Mesendoderm (in vitro differentiated cells): ENCODE measurements around the gene CTSC.

Source experiments
- DNase-seq: peaks from one replicate; pipeline ENCODE4 v3.0.0; 2013
- H2AK5ac ChIP-seq: 2 replicates; pipeline ENCODE4 v1.6.1; 2013; ENCODE audit warnings: low read length, inconsistent platforms
- H2BK120ac ChIP-seq: 2 replicates; pipeline ENCODE4 v1.6.1; 2013; ENCODE audit warnings: low read depth, mild to moderate bottlenecking, low read length, moderate library complexity, mixed read lengths
- H2BK15ac ChIP-seq: replicated peaks from 2 replicates; pipeline ENCODE4 v1.6.1; 2013; ENCODE audit warnings: low read depth, mild to moderate bottlenecking, moderate library complexity
- H2BK5ac ChIP-seq: 2 replicates; pipeline ENCODE4 v1.6.1; 2013; ENCODE audit warnings: low read length, inconsistent platforms
- H3K18ac ChIP-seq: 2 replicates; pipeline ENCODE4 v1.6.1; 2013; ENCODE audit warnings: mild to moderate bottlenecking, low read length, mixed read lengths
- H3K23ac ChIP-seq: one replicate; pipeline ENCODE4 v1.6.1; 2013; ENCODE audit warnings: low read length
- H3K27ac ChIP-seq: 2 replicates; pipeline ENCODE4 v1.5.1; 2013; ENCODE audit warnings: low read depth, mild to moderate bottlenecking, inconsistent platforms, low read length, moderate library complexity
- H3K27me3 ChIP-seq: 2 replicates; pipeline ENCODE4 v1.6.1; 2013; ENCODE audit warnings: low read length, control low read depth, mild to moderate bottlenecking, inconsistent platforms; ENCODE audit not compliant: insufficient read depth, poor library complexity
- H3K36me3 ChIP-seq: 2 replicates; pipeline ENCODE4 v1.6.1; 2013; ENCODE audit warnings: low read length, inconsistent platforms; ENCODE audit not compliant: control insufficient read depth, insufficient read depth
- H3K4ac ChIP-seq: one replicate; pipeline ENCODE4 v1.6.1; 2013; ENCODE audit warnings: low read depth, mild to moderate bottlenecking, low read length, moderate library complexity
- H3K4me1 ChIP-seq: 2 replicates; pipeline ENCODE4 v1.6.1; 2013; ENCODE audit warnings: low read depth, low read length, inconsistent platforms; ENCODE audit not compliant: control insufficient read depth
- H3K4me2 ChIP-seq: 2 replicates; pipeline ENCODE4 v1.6.1; 2013; ENCODE audit warnings: low read length
- H3K4me3 ChIP-seq: 2 replicates; pipeline ENCODE4 v1.5.1; 2013; ENCODE audit warnings: mild to moderate bottlenecking, low read length
- H3K56ac ChIP-seq: one replicate; pipeline ENCODE4 v1.6.1; 2013; ENCODE audit warnings: low read length
- H3K79me1 ChIP-seq: 2 replicates; pipeline ENCODE4 v1.6.1; 2013; ENCODE audit warnings: low read length, inconsistent platforms
- H3K79me2 ChIP-seq: 2 replicates; pipeline ENCODE4 v1.6.1; 2013; ENCODE audit warnings: mild to moderate bottlenecking, low read length; ENCODE audit not compliant: control insufficient read depth, insufficient read depth
- H3K9ac ChIP-seq: 2 replicates; pipeline ENCODE4 v1.6.1; 2013; ENCODE audit warnings: low read length, inconsistent platforms
- H4K5ac ChIP-seq: one replicate; pipeline ENCODE4 v1.6.1; 2013; ENCODE audit warnings: low read length
- H4K8ac ChIP-seq: one replicate; pipeline ENCODE4 v1.6.1; 2013; ENCODE audit warnings: low read depth, mild to moderate bottlenecking, control low read depth, low read length, moderate library complexity
- WGBS: extraction: QIAGEN DNeasy Blood & Tissue Kit; methylation state at CpG from one replicate; pipeline ENCODE4 v1.1.7; 2013; ENCODE audit warnings: low lambda C conversion rate, missing lambda C conversion rate; ENCODE audit not compliant: insufficient coverage; ENCODE audit errors: extremely low coverage; 5-methylcytosine and 5-hydroxymethylcytosine counted together

The CTSC gene

DNA sequence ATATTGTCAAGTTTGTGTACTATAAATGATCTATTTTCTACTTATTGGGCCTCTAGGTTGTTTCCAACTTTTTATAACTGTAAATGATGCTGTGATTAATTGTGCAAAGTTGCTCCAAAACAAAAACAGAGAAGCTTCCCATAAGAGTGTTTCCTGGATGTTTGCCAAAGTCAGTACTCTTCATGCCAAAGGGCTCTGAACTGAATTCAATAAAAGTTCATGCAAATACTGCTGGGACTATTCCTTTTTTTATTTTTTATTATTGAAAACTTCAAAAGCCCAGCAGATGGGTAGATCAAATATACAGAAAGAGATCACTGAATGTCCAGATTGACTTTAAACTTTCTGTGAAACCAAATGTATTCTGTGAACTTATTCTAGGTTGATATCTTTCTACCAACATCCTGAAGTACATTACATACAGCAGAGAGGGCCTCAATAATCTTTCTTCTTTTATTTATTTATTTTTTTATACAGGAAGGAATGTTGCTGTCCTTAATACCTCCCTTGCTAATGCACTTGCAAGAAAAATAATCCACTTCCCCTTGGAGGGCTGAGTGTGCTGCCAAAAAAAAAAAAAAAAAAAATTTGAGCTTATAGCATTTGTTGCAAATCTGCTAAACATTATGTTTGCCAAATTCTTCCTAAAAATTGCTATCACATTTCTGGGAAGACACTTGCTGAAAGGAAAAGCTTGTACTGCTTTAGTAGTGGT is 53.0 kb downstream of the CTSC start:
- Histone ChIP-seq H3K4ac (no peak overlapping the region), H3K27me3 (no peaks in the 10 kb centered on the region), H4K5ac (no peak overlapping the region), H3K4me1 (peaks cover 2% of the 10 kb centered on the region), H2AK5ac (no peak overlapping the region), H3K4me2 (no peak overlapping the region), H3K56ac (no peak overlapping the region), H3K4me3 (no peak overlapping the region), H2BK15ac (no peak overlapping the region), H3K18ac (no peak overlapping the region), H4K8ac (no peak overlapping the region), H2BK5ac (no peak overlapping the region), H3K79me2 (no peaks in the 10 kb centered on the region), H3K9ac (no peak overlapping the region), H2BK120ac (no peak overlapping the region), H3K23ac (no peak overlapping the region), H3K27ac (no peak overlapping the region), H3K79me1 (no peaks in the 10 kb centered on the region), H3K36me3 (no peaks in the 10 kb centered on the region)
- DNase-seq, result no peak

DNA sequence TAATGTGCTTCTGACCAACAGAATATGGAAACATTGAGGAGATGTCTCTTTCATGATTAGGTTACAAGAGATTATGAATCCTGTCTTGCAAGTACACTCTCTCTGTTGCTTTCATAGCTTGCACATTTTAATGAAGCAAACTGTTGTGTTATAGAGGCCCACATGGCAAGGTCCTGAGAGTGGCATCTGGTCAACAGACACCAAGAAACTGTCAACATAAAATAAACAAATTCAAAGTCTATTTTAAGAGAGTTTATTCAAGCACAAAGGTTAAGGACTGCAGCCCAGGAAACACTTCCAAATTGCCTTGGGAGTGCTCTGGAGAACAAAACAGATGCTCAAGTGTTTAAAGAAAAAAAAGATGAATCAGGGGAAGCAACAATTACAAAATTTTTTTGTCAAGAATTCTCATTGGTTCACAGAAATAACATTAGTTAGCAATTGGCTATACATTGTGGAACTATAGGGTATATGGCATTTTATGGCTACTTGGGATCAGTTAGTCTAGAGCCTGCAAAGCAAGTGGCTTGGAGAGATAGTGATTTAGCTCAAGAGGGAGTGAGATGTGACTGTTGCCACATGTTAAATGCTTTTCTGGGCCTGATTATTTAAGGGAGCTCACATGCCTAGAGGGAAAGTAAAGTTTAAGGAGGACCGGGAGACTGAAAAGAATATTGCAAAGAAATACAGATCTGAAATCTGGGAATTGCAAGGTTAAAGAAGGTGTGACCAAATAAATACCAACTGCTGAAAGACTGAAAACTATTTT is 54.6 kb downstream of the CTSC start:
- H3K4me2 ChIP-seq, result no peak overlapping the region
- H3K4ac ChIP-seq, result no peak overlapping the region
- H3K23ac ChIP-seq, result no peak overlapping the region
- no peak overlapping the region for H2BK15ac ChIP-seq
- no peak overlapping the region for H3K18ac ChIP-seq
- H3K4me3 ChIP-seq, result no peak overlapping the region
- no peak overlapping the region for H4K5ac ChIP-seq
- peaks cover 2% of the 10 kb centered on the region for H3K4me1 ChIP-seq
- H2BK120ac ChIP-seq, result no peak overlapping the region
- no peak overlapping the region for H3K9ac ChIP-seq
- WGBS, result no CpG with 5 or more reads among the region's 1 CpG
- no peak overlapping the region for H2AK5ac ChIP-seq
- H3K27ac ChIP-seq, result no peak overlapping the region
- H3K79me2 ChIP-seq, result no peaks in the 10 kb centered on the region
- H3K27me3 ChIP-seq, result no peaks in the 10 kb centered on the region
- H3K79me1 ChIP-seq, result no peaks in the 10 kb centered on the region
- H3K56ac ChIP-seq, result no peak overlapping the region
- peak; percentile 7 for DNase-seq
- H4K8ac ChIP-seq, result no peak overlapping the region
- H2BK5ac ChIP-seq, result no peak overlapping the region
- no peaks in the 10 kb centered on the region for H3K36me3 ChIP-seq

DNA sequence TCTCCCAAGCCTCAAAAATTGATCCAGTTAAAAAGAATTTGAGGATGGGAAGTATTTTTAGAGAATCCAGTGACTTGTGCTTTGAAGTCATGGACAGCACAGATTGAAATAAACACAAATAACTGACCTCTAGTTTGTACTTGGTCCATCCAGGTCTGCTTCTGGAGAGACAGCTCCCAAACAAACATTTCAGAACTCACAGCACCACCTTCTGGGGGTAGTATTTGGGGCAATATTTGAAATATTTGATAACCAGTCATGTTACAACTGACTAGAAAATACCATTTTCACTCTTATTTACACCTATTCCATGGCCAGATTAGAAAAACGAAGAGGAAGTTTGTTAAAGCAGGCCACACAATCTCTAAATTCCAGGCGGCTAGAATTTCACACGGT is 56.2 kb downstream of the CTSC start:
- peak; percentile 60 for DNase-seq
- H4K5ac ChIP-seq, result no peak overlapping the region
- no peaks in the 10 kb centered on the region for H3K79me1 ChIP-seq
- H3K27ac ChIP-seq, result no peak overlapping the region
- no peak overlapping the region for H2AK5ac ChIP-seq
- H2BK120ac ChIP-seq, result no peak overlapping the region
- H2BK5ac ChIP-seq, result no peak overlapping the region
- H3K4me2 ChIP-seq, result no peak overlapping the region
- H3K27me3 ChIP-seq, result no peaks in the 10 kb centered on the region
- no peak overlapping the region for H3K56ac ChIP-seq
- no peak overlapping the region for H3K9ac ChIP-seq
- H3K36me3 ChIP-seq, result no peaks in the 10 kb centered on the region
- peaks cover 2% of the 10 kb centered on the region for H3K4me1 ChIP-seq
- no peaks in the 10 kb centered on the region for H3K79me2 ChIP-seq
- no peak overlapping the region for H3K18ac ChIP-seq
- H3K4me3 ChIP-seq, result no peak overlapping the region
- no CpG with 5 or more reads among the region's 3 CpGs for WGBS
- no peak overlapping the region for H3K4ac ChIP-seq
- H2BK15ac ChIP-seq, result no peak overlapping the region
- no peak overlapping the region for H4K8ac ChIP-seq
- H3K23ac ChIP-seq, result no peak overlapping the region

DNA sequence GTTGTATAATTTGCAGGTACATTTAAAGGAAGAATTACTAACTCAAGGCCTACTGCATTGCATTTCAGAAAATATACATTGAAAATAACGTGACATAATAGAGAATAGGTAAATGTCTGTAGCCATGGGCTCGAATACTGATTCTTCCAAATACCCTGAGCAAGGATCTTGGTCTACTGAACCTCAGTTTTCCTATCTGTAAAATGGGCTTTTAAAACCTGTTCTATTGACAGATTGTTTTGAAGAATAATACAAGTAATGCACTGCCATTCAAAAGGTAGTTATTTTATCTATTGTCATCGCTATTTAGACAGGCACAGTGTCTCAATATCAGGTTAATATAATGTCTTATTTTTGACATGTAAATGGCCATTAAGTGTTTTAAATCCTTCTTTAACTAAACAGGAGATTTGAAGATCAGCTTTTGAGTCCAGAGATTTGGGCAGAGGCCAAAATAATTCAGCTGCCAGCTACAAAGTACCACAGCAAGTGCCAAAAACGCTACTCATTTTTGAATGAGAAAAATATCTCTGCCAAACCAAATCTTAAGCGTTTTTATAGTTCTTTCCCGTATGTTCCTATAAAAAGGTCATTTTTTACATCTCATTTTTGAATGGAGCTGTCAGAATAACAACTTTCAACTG is 56.7 kb downstream of the CTSC start:
- no peak overlapping the region for H2BK15ac ChIP-seq
- no peaks in the 10 kb centered on the region for H3K36me3 ChIP-seq
- no peak overlapping the region for H2BK5ac ChIP-seq
- H3K4me2 ChIP-seq, result no peak overlapping the region
- no peak overlapping the region for H2BK120ac ChIP-seq
- no peak overlapping the region for H3K9ac ChIP-seq
- H3K27me3 ChIP-seq, result no peaks in the 10 kb centered on the region
- H4K5ac ChIP-seq, result no peak overlapping the region
- H4K8ac ChIP-seq, result no peak overlapping the region
- H3K23ac ChIP-seq, result no peak overlapping the region
- no peak overlapping the region for H3K56ac ChIP-seq
- H3K4ac ChIP-seq, result no peak overlapping the region
- no peak overlapping the region for H3K18ac ChIP-seq
- DNase-seq, result no peak
- peaks cover 2% of the 10 kb centered on the region for H3K4me1 ChIP-seq
- no peaks in the 10 kb centered on the region for H3K79me1 ChIP-seq
- no peak overlapping the region for H3K27ac ChIP-seq
- no CpG with 5 or more reads among the region's 6 CpGs for WGBS
- no peaks in the 10 kb centered on the region for H3K79me2 ChIP-seq
- H2AK5ac ChIP-seq, result no peak overlapping the region
- H3K4me3 ChIP-seq, result no peak overlapping the region

DNA sequence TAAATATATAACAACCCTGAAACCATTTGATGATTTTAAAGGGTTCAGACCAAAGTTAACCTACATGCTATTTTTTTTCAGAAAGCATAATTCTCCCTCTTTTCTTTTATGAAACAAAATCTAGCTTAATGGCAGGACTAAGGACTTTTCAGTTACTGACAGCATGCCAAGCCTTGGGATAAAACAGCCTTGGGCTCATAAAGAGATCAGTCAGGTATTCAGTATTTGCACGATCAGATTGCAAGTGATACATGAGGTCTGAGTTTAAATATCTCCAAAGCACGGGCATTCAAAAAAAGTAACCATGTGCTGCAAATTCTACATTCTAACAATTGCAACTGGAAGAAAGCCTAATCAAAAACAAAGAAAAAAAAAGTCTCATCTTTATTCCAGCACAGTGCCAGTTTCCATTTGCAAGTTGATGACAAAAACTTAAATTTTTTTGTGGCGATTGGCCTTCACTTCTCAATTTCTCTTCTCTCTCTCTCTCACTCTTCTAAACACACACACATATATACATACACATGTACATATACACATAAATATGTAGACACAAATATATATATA is 60.1 kb downstream of the CTSC start:
- H3K27me3 ChIP-seq, result no peaks in the 10 kb centered on the region
- H3K4me1 ChIP-seq, result no peaks in the 10 kb centered on the region
- H3K36me3 ChIP-seq, result no peaks in the 10 kb centered on the region
- no peaks in the 10 kb centered on the region for H3K79me1 ChIP-seq
- no peak overlapping the region for H3K27ac ChIP-seq
- no peak overlapping the region for H4K5ac ChIP-seq
- no peak overlapping the region for H4K8ac ChIP-seq
- H3K18ac ChIP-seq, result no peak overlapping the region
- H3K9ac ChIP-seq, result no peak overlapping the region
- no peak overlapping the region for H2AK5ac ChIP-seq
- no peak overlapping the region for H3K56ac ChIP-seq
- no peak overlapping the region for H3K4me2 ChIP-seq
- no peak overlapping the region for H2BK120ac ChIP-seq
- no CpG with 5 or more reads among the region's 3 CpGs for WGBS
- no peak overlapping the region for H2BK15ac ChIP-seq
- DNase-seq, result no peak
- no peak overlapping the region for H3K4me3 ChIP-seq
- H3K79me2 ChIP-seq, result no peaks in the 10 kb centered on the region
- no peak overlapping the region for H3K23ac ChIP-seq
- H2BK5ac ChIP-seq, result no peak overlapping the region
- H3K4ac ChIP-seq, result no peak overlapping the region
